OCI-M1 (cell line): ENCODE results near the gene FIG4.
"Not testable (repeated sequence)": the region's sequence is repeated elsewhere in the genome, so short reads cannot be mapped to it uniquely, and the experiment has no call there.

Experiments
- DNase-seq: peaks from one replicate; lab custom pipeline; 2025; lab: John Stamatoyannopoulos, UW

The FIG4 gene

GRCh38 chr6:109854541-109855308 is 163.6 kb downstream of the FIG4 start:
- no peak for DNase-seq

DNA sequence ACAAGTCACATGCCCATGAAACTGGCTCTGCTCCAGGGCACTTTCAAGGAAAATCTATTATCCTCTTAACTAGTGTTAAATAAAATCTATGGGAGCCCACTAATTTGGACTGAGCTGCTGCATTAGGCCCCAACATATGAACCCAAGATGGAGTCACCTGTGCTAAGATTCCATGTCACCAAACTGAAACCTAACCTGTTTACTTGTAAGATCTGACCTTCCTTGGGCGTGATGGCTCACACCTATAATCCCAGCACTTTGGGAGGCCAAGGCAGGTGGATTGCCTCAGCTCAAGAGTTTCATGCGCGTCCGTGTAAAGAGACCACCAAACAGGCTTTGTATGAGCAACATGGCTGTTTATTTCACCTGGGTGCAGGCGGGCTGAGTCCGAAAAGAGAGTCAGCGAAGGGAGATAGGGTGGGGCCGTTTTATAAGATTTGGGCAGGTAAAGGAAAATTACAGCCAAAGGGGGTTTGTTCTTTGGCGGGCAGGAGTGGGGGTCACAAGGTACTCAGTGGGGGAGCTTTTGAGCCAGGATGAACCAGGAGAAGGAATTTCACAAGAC is 164.5 kb downstream of the FIG4 start:
- DNase-seq, result not testable (repeated sequence)

DNA sequence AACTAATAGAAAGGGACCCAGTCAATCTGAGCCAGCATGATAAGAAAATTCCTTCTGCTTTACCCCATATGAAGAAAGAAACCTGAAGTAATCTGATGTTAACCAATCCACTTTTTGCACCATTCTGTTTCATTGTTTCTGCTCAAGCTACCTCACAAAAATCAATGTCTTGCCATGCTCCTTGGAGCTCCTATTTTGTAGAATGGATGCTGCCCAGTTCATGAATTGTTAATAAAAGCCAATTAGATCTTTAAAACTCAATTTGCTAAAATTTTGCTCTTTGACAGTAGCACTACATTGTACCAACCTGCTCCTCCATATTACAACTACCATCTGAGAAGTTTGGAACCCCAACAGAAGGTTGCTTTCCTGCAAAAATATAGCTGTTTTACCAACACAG is 170.8 kb downstream of the FIG4 start:
- DNase-seq, result no peak

DNA sequence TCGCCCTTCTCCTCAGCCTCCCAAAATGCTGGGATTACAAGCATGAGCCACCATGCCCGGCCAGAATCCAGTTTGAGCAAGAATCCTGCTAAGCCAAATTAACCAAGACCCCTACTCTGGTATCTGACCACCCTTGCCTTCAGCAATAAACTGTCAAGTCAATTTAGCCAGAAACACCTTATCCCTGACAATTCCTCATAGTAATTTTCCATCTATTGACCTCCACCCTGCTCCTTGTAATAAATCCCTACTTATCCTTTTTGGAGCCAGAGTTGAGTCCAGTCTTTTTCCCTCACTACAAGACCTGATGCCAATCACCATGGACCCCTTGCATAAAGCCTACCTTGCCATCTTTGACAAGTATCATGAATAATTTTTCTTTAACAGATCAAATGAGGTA is 173.0 kb downstream of the FIG4 start:
- DNase-seq, result no peak

DNA sequence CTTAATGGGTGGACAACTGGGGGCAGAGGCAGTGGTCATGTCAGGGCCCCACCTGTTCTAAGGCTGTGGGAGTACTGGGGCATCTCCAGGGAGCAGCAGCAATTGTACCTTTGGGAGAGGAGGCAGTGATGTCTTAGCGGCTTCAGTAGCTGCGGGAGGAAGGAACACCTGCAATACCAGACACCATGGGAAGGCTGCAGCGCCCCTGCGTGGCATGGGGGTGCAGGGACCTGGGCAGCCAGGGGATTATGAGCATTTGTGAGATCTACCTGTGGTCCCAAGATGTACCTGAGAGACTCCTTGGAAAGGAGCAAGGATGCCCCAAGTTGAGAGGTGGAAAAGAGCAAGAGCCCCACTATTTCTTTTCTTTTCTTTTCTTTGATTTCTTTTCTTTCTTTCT is 174.9 kb downstream of the FIG4 start:
- DNase-seq, result peak; percentile 9

- peak; percentile 46 for DNase-seq
Measured at GRCh38 chr6:109867009-109867969, 176.2 kb downstream of the FIG4 start.

DNA sequence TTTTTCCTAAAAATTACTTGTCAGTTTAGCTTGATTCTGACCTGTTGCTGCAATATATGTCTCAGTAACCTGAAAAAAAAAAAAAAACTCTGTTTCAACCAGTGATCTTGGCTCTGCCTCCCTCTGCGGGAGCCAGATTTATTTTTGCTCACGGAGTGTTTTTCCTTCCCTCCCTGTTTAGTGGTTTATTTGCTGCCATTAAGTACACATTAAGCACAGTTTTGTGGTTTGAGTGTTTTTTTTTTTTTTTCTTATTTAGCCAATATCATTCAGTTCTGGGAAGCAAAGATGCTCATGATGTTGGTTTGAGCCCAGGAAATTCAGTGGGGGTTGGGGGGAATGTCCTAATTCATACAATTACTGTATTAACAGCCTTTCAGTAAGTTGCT is 176.9 kb downstream of the FIG4 start:
- DNase-seq, result no peak

DNA sequence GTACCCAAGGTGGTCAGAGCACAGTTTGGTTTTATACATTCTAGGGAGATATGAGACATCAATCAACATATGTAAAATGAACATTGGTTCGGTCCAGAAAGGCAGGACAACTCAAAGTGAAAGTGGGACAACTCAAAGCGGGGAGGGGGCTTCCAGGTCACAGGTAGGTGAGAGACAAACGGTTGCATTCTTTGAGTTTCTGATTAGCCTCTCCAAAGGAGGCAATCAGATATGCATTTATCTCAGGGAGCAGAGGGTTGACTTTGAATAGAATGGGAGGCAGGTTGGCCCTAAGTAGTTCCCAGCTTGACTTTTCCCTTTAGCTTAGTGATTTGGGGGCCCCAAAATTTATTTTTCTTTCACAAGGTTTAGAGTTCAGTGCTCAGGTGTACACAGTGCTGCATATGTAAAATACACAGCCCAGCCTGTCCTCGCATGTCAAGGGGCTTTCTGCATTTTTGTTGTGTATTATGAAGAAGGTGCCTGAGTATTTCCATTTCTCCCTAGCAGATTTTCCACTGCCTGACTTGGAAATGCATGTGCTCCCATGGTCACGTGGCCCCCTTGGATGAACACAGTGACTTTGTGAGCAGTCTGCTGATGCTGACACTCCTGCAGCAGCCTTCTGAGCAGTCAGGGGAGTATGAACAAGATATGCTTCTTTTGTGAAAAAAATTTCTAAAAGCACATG is 178.4 kb downstream of the FIG4 start:
- DNase-seq, result not testable (repeated sequence)

DNA sequence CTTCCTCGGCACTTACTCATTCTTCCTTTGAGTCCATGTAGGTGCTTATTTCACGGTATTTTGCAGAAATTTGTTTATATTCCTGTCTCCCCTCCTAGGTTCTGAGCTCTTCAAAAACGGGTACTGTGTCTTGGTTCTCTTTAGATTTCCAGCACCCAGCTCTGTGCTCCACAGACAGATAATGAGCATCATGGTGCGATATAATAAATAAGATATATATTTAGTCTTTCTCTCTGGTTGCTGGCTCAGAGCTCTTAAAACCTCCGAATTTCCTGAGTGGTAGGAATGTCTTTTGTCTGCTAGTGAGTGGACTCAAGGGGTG is 179.0 kb downstream of the FIG4 start:
- DNase-seq, result no peak

- no peak for DNase-seq
Measured at GRCh38 chr6:109872549-109872948, 181.5 kb downstream of the FIG4 start.

DNA sequence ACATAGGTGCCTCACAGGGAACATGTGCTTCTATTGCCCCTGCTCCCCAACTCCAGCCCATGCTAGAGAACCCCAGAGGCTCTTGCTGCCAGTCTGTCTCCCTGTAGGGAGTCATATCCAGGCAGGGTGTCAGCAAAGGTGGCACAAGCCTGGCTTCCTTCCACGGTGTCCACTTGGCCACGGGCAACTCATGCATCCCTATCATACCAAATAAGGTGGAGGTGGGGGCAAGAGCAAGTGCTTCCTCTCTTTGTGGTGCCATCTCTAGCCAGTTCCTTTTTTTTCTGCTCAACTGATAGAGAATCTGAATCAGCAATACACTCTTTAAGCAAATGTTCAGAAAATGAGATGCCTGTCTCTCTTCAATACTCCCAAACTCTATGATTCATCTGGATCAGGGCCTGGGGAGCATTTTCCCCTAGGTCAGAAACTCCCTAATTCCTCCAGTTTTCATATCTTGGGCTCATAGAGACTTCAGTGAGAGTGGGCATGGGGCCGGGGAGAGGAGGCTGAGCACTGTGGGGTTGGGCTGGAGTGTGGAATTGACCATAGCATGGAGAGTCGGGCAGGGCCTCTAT is 182.0 kb downstream of the FIG4 start:
- DNase-seq, result peak; percentile 41

- no peak for DNase-seq
Measured at GRCh38 chr6:109874086-109874485, 183.0 kb downstream of the FIG4 start.

- no peak for DNase-seq
Measured at GRCh38 chr6:109874621-109875020, 183.5 kb downstream of the FIG4 start.
